Measurements from ENCODE around the gene CD300LF.

Gene CD300LF

DNA sequence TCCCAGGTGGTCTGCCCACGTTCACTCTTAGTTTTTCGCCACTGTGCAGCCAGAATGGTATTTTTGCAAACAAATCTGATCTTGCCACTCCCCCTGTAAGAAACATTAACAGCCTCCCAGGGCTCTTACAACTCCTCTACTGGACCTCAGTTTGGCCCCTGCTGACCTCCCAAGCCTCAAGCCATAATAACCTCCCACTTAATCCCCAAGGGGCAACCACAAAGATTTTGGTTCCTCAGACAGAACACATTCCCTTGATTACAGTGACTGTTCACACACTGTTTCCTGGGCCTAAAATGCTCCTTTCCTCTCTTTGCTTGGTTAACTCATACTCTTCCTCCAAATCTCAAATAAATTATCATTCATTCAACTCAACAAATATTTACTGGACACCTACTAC, 67.7 kb downstream of the CD300LF start:
- DNase-seq (ENCODE audit: extremely low read depth in 1 of 2, low read depth in 1 of 2) = no peak

DNA sequence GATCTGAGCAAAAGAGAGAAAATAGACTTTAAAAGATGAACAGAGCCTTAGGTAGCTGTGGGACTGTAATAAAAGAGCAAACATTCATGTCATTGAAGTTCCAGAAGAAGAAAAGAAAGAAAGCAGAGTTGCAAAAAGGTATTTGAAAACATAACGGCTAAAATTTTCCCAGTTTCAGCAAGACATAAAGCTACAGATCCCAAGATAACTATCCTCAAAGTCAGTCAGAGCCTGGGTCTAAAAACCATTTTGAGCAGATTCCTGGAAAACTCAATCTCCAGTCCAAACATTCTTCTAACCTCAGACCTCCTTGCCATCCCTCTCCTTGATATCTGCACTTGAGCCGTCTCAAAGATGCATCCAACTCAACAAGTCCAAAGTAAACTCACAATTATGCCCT, 68.3 kb downstream of the CD300LF start:
- no peak for DNase-seq (ENCODE audit: extremely low read depth in 1 of 2, low read depth in 1 of 2)
